Trophoblast cell (in vitro differentiated cells and primary cell): ENCODE results near the gene SLFN11.

Source experiments
- DNase-seq, 2 donors: peaks; one replicate each; pipeline ENCODE4 v3.0.0-alpha.2; 2016
- H2AFZ ChIP-seq: 2 replicates; pipeline ENCODE4 v1.6.1; 2013; ENCODE audit warnings: low read length, moderate library complexity, mild to moderate bottlenecking; ENCODE audit not compliant: insufficient read depth, poor library complexity
- H2AK5ac ChIP-seq: 2 replicates; pipeline ENCODE4 v1.6.1; 2013; ENCODE audit warnings: mild to moderate bottlenecking, low read length
- H2BK120ac ChIP-seq: 2 replicates; pipeline ENCODE4 v1.6.1; 2013; ENCODE audit warnings: low read length, mild to moderate bottlenecking, moderate library complexity; ENCODE audit not compliant: insufficient read depth, poor library complexity
- H2BK12ac ChIP-seq: 2 replicates; pipeline ENCODE4 v1.6.1; 2013; ENCODE audit warnings: mild to moderate bottlenecking, low read length, moderate library complexity
- H2BK5ac ChIP-seq: 2 replicates; pipeline ENCODE4 v1.6.1; 2013; ENCODE audit warnings: low read length, low read depth, moderate library complexity, mild to moderate bottlenecking; ENCODE audit not compliant: poor library complexity
- H3K14ac ChIP-seq: 2 replicates; pipeline ENCODE4 v1.6.1; 2013; ENCODE audit warnings: mild to moderate bottlenecking, low read length
- H3K18ac ChIP-seq: 2 replicates; pipeline ENCODE4 v1.6.1; 2013; ENCODE audit warnings: mild to moderate bottlenecking, low read length
- H3K23ac ChIP-seq: 2 replicates; pipeline ENCODE4 v1.6.1; 2013; ENCODE audit warnings: low read length
- H3K27ac ChIP-seq: 2 replicates; pipeline ENCODE4 v1.5.1; 2013; ENCODE audit warnings: low read depth, mild to moderate bottlenecking, inconsistent platforms, low read length, moderate library complexity
- H3K27me3 ChIP-seq: 2 replicates; pipeline ENCODE4 v1.6.1; 2013; ENCODE audit warnings: inconsistent platforms, mild to moderate bottlenecking, low read length, moderate library complexity; ENCODE audit not compliant: insufficient read depth
- H3K36me3 ChIP-seq, 2 experiments: 1 replicate in 1 of 2; 2 replicates in 1 of 2; pipeline ENCODE4 v1.6.1; 2013; ENCODE audit warnings: low read length in 2 of 2, mild to moderate bottlenecking in 2 of 2, moderate library complexity in 1 of 2; ENCODE audit not compliant: insufficient read depth in 2 of 2, control insufficient read depth in 1 of 2
- H3K4ac ChIP-seq: 2 replicates; pipeline ENCODE4 v1.6.1; 2013; ENCODE audit warnings: low read depth, mild to moderate bottlenecking, low read length, moderate library complexity
- H3K4me1 ChIP-seq, 2 experiments: 1 replicate in 1 of 2; 2 replicates in 1 of 2; pipeline ENCODE4 v1.6.1; 2013; ENCODE audit warnings: low read length in 2 of 2, mild to moderate bottlenecking in 2 of 2, moderate library complexity in 1 of 2; ENCODE audit not compliant: insufficient read depth in 2 of 2, control insufficient read depth in 1 of 2
- H3K4me2 ChIP-seq: 2 replicates; pipeline ENCODE4 v1.6.1; 2013; ENCODE audit warnings: inconsistent platforms, mild to moderate bottlenecking, low read length, moderate library complexity
- H3K4me3 ChIP-seq: 2 replicates; pipeline ENCODE4 v1.5.1; 2013; ENCODE audit warnings: mild to moderate bottlenecking, low read depth, low read length, inconsistent platforms
- H3K79me1 ChIP-seq: one replicate; pipeline ENCODE4 v1.6.1; 2013; ENCODE audit warnings: low read length
- H3K79me2 ChIP-seq: 2 replicates; pipeline ENCODE4 v1.6.1; 2013; ENCODE audit warnings: low read length, mild to moderate bottlenecking; ENCODE audit not compliant: control insufficient read depth, insufficient read depth, poor library complexity
- H3K9ac ChIP-seq: 2 replicates; pipeline ENCODE4 v1.6.1; 2013; ENCODE audit warnings: mild to moderate bottlenecking, low read length
- H3K9me3 ChIP-seq: 2 replicates; pipeline ENCODE4 v1.6.1; 2013; ENCODE audit warnings: low read depth, mild to moderate bottlenecking, control low read depth, inconsistent platforms, low read length; ENCODE audit not compliant: insufficient read depth
- H4K12ac ChIP-seq: 2 replicates; pipeline ENCODE4 v1.6.1; 2013; ENCODE audit warnings: low read depth, mild to moderate bottlenecking, low read length, moderate library complexity
- H4K8ac ChIP-seq: 2 replicates; pipeline ENCODE4 v1.6.1; 2013; ENCODE audit warnings: low read depth, mild to moderate bottlenecking, low read length, moderate library complexity
- H4K91ac ChIP-seq: one replicate; pipeline ENCODE4 v1.6.1; 2013; ENCODE audit warnings: low read depth, mild to moderate bottlenecking, low read length, moderate library complexity
- WGBS: extraction: QIAGEN DNeasy Blood & Tissue Kit; methylation state at CpG from one replicate; pipeline ENCODE4 v1.1.7; 2013; ENCODE audit warnings: missing lambda C conversion rate; ENCODE audit not compliant: insufficient read length, insufficient coverage; ENCODE audit errors: extremely low coverage; 5-methylcytosine and 5-hydroxymethylcytosine counted together

The SLFN11 gene

DNA sequence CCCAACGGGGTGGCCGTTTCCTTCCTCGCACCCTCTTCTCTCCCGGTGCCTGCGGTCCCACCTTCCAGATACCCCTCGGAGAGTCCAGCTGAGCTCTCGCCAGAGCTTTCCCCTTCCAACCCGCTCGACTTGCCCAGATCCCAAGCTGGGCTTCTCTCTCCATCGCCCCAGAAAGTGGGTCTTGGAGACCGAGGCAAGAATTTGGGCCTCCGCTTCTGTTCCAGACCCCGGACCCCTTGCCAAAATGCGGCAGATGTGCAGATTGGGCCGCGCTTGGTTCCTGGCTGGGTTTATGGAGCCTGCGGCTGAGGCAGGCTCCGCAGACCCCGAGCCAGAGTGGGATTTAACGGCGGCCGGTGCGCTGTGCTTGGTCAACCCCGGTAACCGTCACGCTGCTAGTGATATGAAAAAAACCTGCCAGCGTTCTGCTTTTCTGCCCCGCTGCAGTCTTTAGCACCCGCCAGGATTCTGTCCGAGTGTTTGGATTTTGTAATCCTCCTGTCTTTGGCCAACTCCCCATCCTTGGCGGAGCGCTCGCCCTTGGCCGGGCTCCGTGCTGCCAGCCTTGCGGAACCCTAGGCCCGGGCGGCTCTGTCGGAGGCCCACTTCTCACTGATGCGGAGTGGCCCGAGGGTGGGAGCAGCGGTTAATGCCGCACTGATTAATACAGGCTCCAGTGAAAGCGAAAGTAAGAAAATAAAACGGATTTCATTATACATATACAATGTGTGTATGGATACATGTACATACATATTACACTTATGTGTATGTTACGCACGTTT is 754 bp upstream of the SLFN11 start:
- no peak overlapping the region for H2AK5ac ChIP-seq
- no peak overlapping the region for H2AFZ ChIP-seq
- no peak overlapping the region for H2BK12ac ChIP-seq
- H3K9me3 ChIP-seq = no peaks in the 10 kb centered on the region
- no peak overlapping the region for H2BK120ac ChIP-seq
- peak overlapping the region; percentile 23 for H3K4me2 ChIP-seq
- H3K79me2 ChIP-seq = no peaks in the 10 kb centered on the region
- no peak overlapping the region for H4K8ac ChIP-seq
- H3K4ac ChIP-seq = no peak overlapping the region
- H3K27ac ChIP-seq = no peak overlapping the region
- no peak overlapping the region for H3K23ac ChIP-seq
- no peak overlapping the region for H2BK5ac ChIP-seq
- no peak overlapping the region for H3K4me3 ChIP-seq
- H3K4me1 ChIP-seq = peaks cover 0 to 4% of the 10 kb centered on the region in 2 experiments
- H3K18ac ChIP-seq = no peak overlapping the region
- H3K14ac ChIP-seq = no peak overlapping the region
- no CpG with 5 or more reads among the region's 47 CpGs for WGBS
- no peaks in the 10 kb centered on the region for H3K36me3 ChIP-seq
- H3K79me1 ChIP-seq = no peaks in the 10 kb centered on the region
- H3K9ac ChIP-seq = no peak overlapping the region
- no peak overlapping the region for H4K91ac ChIP-seq
- DNase-seq = peak in 1 of 2 donors; percentile 21
- H4K12ac ChIP-seq = no peak overlapping the region
- peaks cover 22% of the 10 kb centered on the region for H3K27me3 ChIP-seq

DNA sequence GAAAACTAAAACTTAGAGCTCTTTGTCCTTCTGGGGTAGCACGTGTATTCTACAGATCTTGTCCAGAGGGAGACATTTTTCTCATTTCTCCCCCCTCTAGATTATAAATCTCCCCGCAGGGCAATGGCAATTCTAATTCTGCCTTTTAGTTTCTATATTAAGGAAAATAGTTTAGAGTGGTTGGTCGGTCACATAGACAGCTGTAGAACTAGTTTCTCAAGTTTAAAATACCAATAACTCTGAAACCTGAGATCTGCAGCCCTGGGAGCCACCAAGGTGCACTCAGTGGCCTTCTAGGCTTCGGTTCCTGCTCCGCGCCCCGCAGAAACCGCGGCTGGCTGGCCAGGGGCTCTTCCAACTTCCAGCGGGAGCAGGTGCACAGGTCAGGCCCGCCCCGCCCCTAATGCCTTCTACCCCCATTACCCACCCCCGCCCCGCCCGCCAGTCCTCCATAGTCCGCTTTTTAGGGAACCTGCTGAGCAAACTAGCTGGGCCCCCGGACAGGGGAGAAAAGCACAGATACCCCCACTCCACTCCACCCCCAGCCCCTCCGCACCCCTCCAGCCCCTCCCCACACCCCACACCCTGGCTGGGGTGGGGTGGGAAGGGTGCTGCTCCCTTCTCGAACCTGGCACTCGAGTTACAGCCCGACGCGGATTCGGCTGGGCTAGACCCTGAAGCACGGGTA is 431 bp downstream of the SLFN11 start:
- Histone ChIP-seq H3K4me2 (no peak overlapping the region), H3K27me3 (peaks cover 22% of the 10 kb centered on the region), H3K36me3 (no peaks in the 10 kb centered on the region), H3K18ac (no peak overlapping the region), H3K23ac (no peak overlapping the region), H4K91ac (no peak overlapping the region), H3K4me1 (peaks cover 0 to 4% of the 10 kb centered on the region in 2 experiments), H3K79me2 (no peaks in the 10 kb centered on the region), H3K4me3 (no peak overlapping the region), H2BK12ac (no peak overlapping the region), H2BK120ac (no peak overlapping the region), H3K79me1 (no peaks in the 10 kb centered on the region), H3K27ac (no peak overlapping the region), H3K9me3 (peaks cover 1% of the 10 kb centered on the region), H2AFZ (no peak overlapping the region), H3K14ac (no peak overlapping the region), H3K4ac (no peak overlapping the region), H4K12ac (no peak overlapping the region), H2BK5ac (no peak overlapping the region), H4K8ac (no peak overlapping the region), H2AK5ac (no peak overlapping the region), H3K9ac (no peak overlapping the region)
- WGBS = no CpG with 5 or more reads among the region's 25 CpGs
- DNase-seq = peak; percentile 45 to 66

DNA sequence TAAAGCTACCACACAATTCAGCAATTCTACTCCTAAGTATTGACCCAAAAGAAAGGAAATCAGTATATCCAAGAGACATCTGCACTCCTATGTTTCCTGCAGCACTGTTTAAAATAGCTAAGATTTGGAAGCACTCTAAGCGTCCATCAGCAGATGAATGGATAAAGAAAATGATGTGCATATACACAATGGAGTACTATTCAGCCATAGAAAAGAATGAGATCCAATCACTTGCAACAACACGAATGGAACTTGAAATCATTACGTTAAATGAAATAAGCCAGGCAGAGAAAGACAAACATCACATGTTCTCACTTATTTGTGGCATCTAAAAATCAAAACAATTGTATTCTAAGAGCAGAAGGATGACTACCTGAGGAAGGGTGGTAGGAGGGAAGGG is 1.5 kb downstream of the SLFN11 start:
- Histone ChIP-seq H3K9me3 (peaks cover 1% of the 10 kb centered on the region), H3K18ac (no peak overlapping the region), H3K4me1 (peaks cover 0 to 4% of the 10 kb centered on the region in 2 experiments), H3K23ac (no peak overlapping the region), H3K4me3 (no peak overlapping the region), H3K4ac (no peak overlapping the region), H3K27me3 (peaks cover 22% of the 10 kb centered on the region), H3K27ac (no peak overlapping the region), H2AFZ (no peak overlapping the region), H2BK12ac (no peak overlapping the region), H4K12ac (no peak overlapping the region), H2BK120ac (no peak overlapping the region), H2BK5ac (no peak overlapping the region), H3K14ac (no peak overlapping the region), H3K79me1 (no peaks in the 10 kb centered on the region), H3K79me2 (no peaks in the 10 kb centered on the region), H3K36me3 (no peaks in the 10 kb centered on the region), H4K91ac (no peak overlapping the region), H3K9ac (no peak overlapping the region), H2AK5ac (no peak overlapping the region), H4K8ac (no peak overlapping the region), H3K4me2 (no peak overlapping the region)
- WGBS = no CpG with 5 or more reads among the region's 3 CpGs
- DNase-seq = peak in 1 of 2 donors; percentile 22

DNA sequence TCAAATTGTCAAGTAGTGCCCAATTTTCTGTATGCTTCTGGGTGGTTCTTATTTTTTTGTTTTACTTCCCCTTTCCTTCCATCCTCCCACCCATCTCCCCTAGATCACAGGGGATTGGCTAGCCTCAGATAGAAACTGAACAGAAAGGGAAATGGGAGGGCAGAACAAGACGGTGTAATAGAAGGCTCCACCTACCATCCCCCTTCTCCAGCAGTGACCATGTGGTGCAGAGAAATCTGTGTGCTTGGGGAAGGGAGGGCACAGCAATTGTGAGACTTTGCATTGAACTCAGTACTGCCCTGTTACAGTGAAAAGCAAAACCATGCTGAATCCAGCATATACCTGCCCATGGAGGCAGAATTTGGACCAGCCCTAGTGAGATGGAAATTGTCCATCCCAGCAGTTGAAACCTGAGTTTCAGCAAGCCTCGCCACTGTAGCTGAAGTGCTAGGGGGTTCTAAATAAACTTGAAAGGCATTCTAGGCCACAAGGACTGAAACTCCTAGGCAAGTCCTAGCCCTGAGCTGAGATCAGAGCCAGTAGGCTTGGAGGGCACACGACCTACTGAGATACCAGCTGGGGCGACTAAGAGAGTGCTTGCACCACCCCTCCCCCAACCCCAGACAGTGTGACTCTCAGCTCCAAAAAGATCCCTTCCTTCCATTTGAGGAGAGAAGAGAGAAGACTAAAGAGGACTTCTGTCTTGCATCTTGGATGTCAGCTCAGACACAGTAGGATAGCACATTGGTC is 5.2 kb downstream of the SLFN11 start:
- H3K27ac ChIP-seq = no peak overlapping the region
- H3K14ac ChIP-seq = no peak overlapping the region
- no peaks in the 10 kb centered on the region for H3K4me1 ChIP-seq
- no peak overlapping the region for H2AFZ ChIP-seq
- no peaks in the 10 kb centered on the region for H3K36me3 ChIP-seq
- H2BK12ac ChIP-seq = no peak overlapping the region
- H3K18ac ChIP-seq = no peak overlapping the region
- no peak overlapping the region for H2AK5ac ChIP-seq
- H4K91ac ChIP-seq = no peak overlapping the region
- H2BK5ac ChIP-seq = no peak overlapping the region
- H3K4me2 ChIP-seq = no peak overlapping the region
- no peaks in the 10 kb centered on the region for H3K79me1 ChIP-seq
- no peak for DNase-seq
- H2BK120ac ChIP-seq = no peak overlapping the region
- H3K9me3 ChIP-seq = peaks cover 1% of the 10 kb centered on the region
- no peaks in the 10 kb centered on the region for H3K79me2 ChIP-seq
- no peak overlapping the region for H3K4me3 ChIP-seq
- H3K9ac ChIP-seq = no peak overlapping the region
- no peak overlapping the region for H4K8ac ChIP-seq
- H3K4ac ChIP-seq = no peak overlapping the region
- no CpG with 5 or more reads among the region's 4 CpGs for WGBS
- peaks cover 4% of the 10 kb centered on the region for H3K27me3 ChIP-seq
- H4K12ac ChIP-seq = no peak overlapping the region
- no peak overlapping the region for H3K23ac ChIP-seq
